Measurements from ENCODE around the gene HSPBAP1. TPM values are rescaled to one million over a fixed set of nuclear protein-coding genes. Genes with fewer than 3 reads are reported as not detected.
A peak's percentile ranks its signal among the peaks of the same experiment; 100 is the strongest.

HSPBAP1 gene
- total RNA-seq, 1 donor from 2014 or later = 20.6 TPM

- Mint-ChIP-seq H3K4me3 (no peak overlapping the region), H3K27ac (no peak overlapping the region), H3K4me1 (no peaks in the 10 kb centered on the region), H3K36me3 (ENCODE audit: low read depth) (peaks cover 75% of the 10 kb centered on the region), H3K9me3 (peaks cover 6% of the 10 kb centered on the region), H3K27me3 (no peaks in the 10 kb centered on the region)
- TF ChIP-seq CTCF (IDR thresholded peaks at IDR 0.05) = no peak
- ATAC-seq (ENCODE audit: low read depth) = no peak
- no peak for DNase-seq
- POLR2A ChIA-PET = no interaction called here
- intact Hi-C loops (cut with micrococcal nuclease) = no loop called here
- CTCF ChIA-PET = no interaction called here
Measured at GRCh38 chr3:122727766-122728165, 65.9 kb downstream of the HSPBAP1 start.

GRCh38 chr3:122727294-122727693, 66.3 kb downstream of the HSPBAP1 start:
- peaks cover 6% of the 10 kb centered on the region for H3K9me3 Mint-ChIP-seq
- H3K36me3 Mint-ChIP-seq (ENCODE audit: low read depth) = peaks cover 76% of the 10 kb centered on the region
- H3K4me3 Mint-ChIP-seq = no peak overlapping the region
- no peak for DNase-seq
- H3K27ac Mint-ChIP-seq = no peak overlapping the region
- intact Hi-C loops (cut with micrococcal nuclease) = no loop called here
- peaks cover 4% of the 10 kb centered on the region for H3K4me1 Mint-ChIP-seq
- H3K27me3 Mint-ChIP-seq = no peaks in the 10 kb centered on the region
- no peak for TF ChIP-seq CTCF (IDR thresholded peaks at IDR 0.05)
- CTCF ChIA-PET = no interaction called here
- POLR2A ChIA-PET = no interaction called here
- ATAC-seq (ENCODE audit: low read depth) = no peak

DNA sequence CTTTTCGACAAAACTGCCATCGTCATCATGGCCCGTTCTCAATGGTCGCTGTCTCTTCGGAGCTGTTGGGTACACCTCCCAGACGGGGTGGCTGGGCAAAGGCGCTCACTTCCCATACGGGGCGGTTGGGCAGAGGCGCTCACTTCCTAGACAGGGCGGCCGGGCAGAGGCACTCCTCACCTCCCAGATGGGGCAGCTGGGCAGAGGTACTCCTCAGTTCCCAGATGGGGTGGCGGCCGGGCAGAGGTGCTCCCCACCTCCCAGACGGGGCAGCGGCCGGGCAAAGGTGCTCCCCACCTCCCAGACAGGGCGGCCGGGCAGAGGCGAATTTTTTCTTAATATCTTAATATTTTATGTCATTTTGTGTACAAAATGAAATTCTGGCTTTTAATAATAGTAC, 68.5 kb downstream of the HSPBAP1 start:
- POLR2A ChIA-PET = no interaction called here
- no peak for TF ChIP-seq CTCF (IDR thresholded peaks at IDR 0.05)
- Mint-ChIP-seq H3K27me3 (no peaks in the 10 kb centered on the region), H3K9me3 (peaks cover 6% of the 10 kb centered on the region), H3K27ac (no peak overlapping the region), H3K4me1 (peaks cover 24% of the 10 kb centered on the region), H3K4me3 (no peak overlapping the region), H3K36me3 (ENCODE audit: low read depth) (peaks cover 87% of the 10 kb centered on the region)
- intact Hi-C loops (cut with micrococcal nuclease) = no loop called here
- no peak for DNase-seq
- CTCF ChIA-PET = no interaction called here
- ATAC-seq (ENCODE audit: low read depth) = no peak

DNA sequence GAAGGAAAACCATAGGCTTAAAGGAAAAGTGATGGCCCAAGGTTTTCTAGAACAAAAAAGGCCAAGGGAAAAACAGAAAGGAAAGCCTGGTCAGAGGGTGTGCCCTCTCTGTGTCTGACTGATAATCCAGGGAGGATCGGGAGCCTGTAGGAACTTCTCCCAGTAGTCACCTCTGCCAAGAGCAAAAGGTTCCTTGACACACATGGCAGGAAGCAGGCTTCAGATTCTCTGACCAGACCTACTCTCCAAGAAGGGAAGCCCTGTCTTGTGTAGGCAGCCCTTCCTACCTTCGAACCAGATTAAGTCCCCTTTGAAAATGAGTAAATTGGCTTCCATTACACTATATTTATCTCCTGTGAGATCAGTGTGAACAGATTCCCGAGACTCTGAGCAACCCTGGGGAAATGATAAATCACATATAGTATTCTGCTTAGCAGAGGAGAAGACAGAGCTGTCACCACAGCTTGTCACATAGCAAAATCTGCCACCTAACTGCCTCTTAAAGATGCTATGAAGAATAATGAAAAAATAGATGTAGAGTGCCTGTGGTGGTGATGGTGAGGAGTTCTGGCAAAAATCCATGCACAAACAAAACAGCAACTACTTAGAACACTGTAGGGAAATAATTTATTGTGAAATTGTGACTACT, 74.2 kb downstream of the HSPBAP1 start:
- H3K4me1 Mint-ChIP-seq = peaks cover 27% of the 10 kb centered on the region
- CTCF ChIA-PET = no interaction called here
- intact Hi-C loops (cut with micrococcal nuclease) = no loop called here

DNA sequence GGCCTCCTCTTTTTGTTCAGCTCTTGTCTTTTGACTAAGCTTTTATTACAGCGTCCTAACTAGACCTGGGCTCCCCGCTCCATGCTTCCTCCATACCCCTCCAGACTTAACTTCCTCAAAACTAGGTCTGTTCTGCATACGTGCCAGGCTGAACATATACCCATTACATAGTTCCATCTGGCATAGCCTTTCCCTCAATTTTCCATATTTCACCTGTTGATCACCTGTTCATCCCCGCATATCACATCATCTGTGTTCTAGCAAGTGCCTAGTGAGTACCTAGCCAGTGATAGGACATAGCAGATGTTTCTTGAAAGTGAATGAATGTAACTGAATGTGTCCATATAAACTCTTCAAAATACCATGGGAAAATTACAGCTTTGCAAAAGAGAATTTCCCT, 77.0 kb downstream of the HSPBAP1 start:
- ATAC-seq (ENCODE audit: low read depth) = no peak
- no peak for DNase-seq
- Mint-ChIP-seq H3K36me3 (ENCODE audit: low read depth) (peaks cover 97% of the 10 kb centered on the region), H3K4me3 (no peak overlapping the region), H3K4me1 (peaks cover 23% of the 10 kb centered on the region), H3K27me3 (no peaks in the 10 kb centered on the region), H3K27ac (no peak overlapping the region), H3K9me3 (no peaks in the 10 kb centered on the region)
- POLR2A ChIA-PET = no interaction called here
- CTCF ChIA-PET = interaction anchor here (1.2 to 1.9 kb wide), 2 partner anchors 20 to 156 kb away, joined by 4 to 5 read pairs; no protein-coding TSS in a partner anchor
- intact Hi-C loops (cut with micrococcal nuclease) = no loop called here
- TF ChIP-seq CTCF (IDR thresholded peaks at IDR 0.05) = no peak

More for the DNA sequence above, 74.2 kb downstream of the HSPBAP1 start:
- TF ChIP-seq CTCF (IDR thresholded peaks at IDR 0.05) = no peak
- Mint-ChIP-seq H3K27ac (peak overlapping the region; percentile 14), H3K36me3 (ENCODE audit: low read depth) (peaks cover 96% of the 10 kb centered on the region), H3K27me3 (no peaks in the 10 kb centered on the region), H3K4me3 (no peak overlapping the region), H3K9me3 (peaks cover 3% of the 10 kb centered on the region)
- no peak for ATAC-seq (ENCODE audit: low read depth)
- DNase-seq = no peak
- POLR2A ChIA-PET = no interaction called here

All from activated B cell treated with CpG ODN at 0.5 μM for 24 hours (primary cell).